Left ventricle myocardium superior (tissue), 1 donor: ENCODE data around the gene TMEM158. TPM values are rescaled to one million over a fixed set of nuclear protein-coding genes. Genes with fewer than 3 reads are reported as not detected.

Experiments used
- ATAC-seq: fragments of 200-7000 bp; cut with Tn5 transposase; one replicate; pipeline ENCODE4 v1.9.1; 2020; ENCODE audit warnings: mild to moderate bottlenecking, moderate library complexity
- DNase-seq: peaks from one replicate; pipeline ENCODE4 v3.0.0-alpha.2; 2020
- intact Hi-C: fragments of 100-400 bp; cut with micrococcal nuclease; formaldehyde crosslinking; loops from one replicate; pipeline ENCODE4 v1.11.0; 2022
- total RNA-seq: library from RNA; stranded (reverse); fragmentation: NEBNext Ultra II Directional; extraction: Animal tissue kit (Norgen Biotek cat#: 25700); gene quantifications from one replicate; pipeline ENCODE4 v1.2.1, GENCODE V29; 2021
- donor health status: DM: no; HTN: yes; CAD: no; lungs with severe emphysema.

The TMEM158 gene
- total RNA-seq, 1 donor from 2014 or later, result 0.82 TPM

- no peak for DNase-seq
- no peak for ATAC-seq
- intact Hi-C loops, result no loop called here
These were observed 10.9 kb upstream of the TMEM158 start for GRCh38 chr3:45236964-45237363.

GRCh38 chr3:45235409-45235808 lies 9.3 kb upstream of the TMEM158 start:
- ATAC-seq (no peak), DNase-seq (no peak)
- intact Hi-C loops, result no loop called here

- intact Hi-C loops, result no loop called here
- DNase-seq, result no peak
- no peak for ATAC-seq
These were observed 8.2 kb upstream of the TMEM158 start for GRCh38 chr3:45234250-45234649.

- DNase-seq (no peak), ATAC-seq (no peak)
- intact Hi-C loops, result no loop called here
These were observed 6.4 kb upstream of the TMEM158 start for GRCh38 chr3:45232521-45232920.

- intact Hi-C loops, result no loop called here
- no peak for DNase-seq
- ATAC-seq, result no peak
These were observed 1.9 kb upstream of the TMEM158 start for GRCh38 chr3:45227946-45228345.

DNA sequence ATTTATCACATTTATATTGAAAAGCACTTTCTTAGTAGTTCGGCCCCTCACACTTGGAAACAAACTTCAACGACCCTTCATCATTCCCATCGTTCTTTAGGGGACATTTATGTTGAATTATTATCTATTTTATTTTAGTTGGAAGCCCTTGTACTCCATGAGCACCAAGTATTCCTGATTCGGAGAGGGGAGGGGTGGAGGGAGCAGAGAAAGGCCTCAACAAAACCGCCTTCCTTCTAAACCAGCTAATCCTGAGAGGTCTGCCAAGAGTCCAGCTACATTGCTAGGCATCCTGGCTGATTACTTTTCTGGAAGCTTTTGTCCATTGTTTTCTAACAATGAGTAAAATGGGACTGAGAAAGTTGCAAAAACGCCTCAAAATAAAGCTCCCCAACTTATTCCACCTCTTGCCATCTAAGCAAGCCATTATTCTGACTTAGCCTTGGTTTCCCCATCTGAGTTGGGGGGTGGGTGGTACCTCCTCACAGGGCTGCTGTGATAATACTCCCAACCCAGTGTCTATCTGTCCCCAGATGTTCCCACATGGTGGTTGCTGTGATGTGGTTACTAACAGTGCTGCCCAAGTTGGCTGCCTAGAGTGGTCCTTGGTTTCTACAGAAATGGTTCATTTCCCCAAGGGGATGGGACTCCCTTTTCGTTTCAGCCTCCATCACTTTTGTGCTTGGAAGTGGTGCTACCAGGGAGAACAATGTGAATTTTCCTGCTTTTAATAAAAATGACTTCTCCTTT lies 1.2 kb upstream of the TMEM158 start:
- intact Hi-C loops, result no loop called here
- ATAC-seq, result no peak
- DNase-seq, result no peak

DNA sequence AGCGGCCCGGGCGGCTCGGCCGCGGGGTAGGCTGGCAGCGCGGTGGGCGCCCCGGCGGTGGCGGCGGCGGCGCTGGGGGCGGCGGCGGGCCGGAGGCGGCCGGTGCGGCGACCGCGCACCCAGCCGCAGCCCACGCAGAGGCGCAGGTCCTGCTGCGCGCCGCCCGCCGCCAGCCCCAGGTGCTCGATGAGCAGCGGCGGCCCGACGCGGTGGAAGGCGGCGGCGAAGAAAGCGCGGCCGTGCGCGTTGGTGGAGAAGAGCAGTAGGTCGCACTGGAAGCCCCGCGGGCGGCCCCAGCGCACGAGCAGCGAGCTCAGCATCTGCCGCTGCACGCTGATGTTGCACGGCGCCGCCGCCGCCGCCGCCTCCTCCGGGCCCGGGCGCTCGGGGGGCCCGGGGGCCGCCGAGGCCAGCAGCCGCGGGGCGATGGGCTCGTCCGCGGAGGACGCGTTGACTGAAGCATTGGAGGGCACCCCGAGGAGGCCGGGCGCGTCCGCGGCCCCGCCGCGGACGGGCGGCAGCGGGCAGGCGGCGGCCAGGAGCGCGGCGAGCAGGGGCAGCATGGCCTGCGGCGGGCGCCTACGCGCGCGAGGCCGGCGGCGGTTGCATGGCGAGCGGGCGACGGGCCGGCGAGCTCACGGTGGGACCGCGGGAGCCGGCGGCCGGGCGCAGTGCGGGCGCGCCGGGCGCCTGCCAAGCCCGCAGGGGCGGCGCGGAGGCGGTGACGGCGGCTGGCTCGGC lies 452 bp downstream of the TMEM158 start:
- ATAC-seq (no peak), DNase-seq (peak; percentile 54)
- intact Hi-C loops, result no loop called here

DNA sequence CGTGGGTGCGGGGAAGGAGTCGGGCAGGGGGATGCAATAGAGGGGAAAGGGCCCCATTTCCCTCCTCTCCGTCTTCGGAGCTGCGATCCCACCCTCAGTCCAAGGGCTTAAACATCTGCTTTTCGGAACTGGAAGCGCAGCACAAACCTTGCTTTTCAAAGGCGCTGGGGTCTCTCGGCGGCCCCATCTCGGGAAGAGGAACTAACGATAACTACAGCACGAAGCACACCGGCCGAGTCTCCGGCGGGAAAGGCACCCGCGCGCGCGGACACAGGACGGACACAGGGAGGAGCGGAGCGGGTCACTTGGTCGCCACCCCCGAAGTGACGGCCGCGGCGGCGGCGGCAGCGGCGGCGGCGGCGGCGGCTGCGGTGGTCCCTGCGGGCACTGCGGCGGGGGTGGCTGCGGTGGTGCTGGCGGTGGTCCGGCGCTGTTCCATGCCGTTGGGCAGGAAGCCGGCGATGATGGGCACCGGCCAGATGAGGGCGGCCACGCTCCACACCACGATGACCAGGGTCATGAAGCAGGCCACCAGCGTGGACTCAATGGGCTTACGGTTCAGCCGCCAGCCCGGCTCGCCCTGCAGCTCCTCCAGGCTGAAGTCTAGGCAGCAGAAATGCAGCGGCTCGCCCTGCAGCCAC lies 1.1 kb downstream of the TMEM158 start:
- intact Hi-C loops, result no loop called here
- DNase-seq, result peak; percentile 82
- peak; percentile 73 for ATAC-seq

DNA sequence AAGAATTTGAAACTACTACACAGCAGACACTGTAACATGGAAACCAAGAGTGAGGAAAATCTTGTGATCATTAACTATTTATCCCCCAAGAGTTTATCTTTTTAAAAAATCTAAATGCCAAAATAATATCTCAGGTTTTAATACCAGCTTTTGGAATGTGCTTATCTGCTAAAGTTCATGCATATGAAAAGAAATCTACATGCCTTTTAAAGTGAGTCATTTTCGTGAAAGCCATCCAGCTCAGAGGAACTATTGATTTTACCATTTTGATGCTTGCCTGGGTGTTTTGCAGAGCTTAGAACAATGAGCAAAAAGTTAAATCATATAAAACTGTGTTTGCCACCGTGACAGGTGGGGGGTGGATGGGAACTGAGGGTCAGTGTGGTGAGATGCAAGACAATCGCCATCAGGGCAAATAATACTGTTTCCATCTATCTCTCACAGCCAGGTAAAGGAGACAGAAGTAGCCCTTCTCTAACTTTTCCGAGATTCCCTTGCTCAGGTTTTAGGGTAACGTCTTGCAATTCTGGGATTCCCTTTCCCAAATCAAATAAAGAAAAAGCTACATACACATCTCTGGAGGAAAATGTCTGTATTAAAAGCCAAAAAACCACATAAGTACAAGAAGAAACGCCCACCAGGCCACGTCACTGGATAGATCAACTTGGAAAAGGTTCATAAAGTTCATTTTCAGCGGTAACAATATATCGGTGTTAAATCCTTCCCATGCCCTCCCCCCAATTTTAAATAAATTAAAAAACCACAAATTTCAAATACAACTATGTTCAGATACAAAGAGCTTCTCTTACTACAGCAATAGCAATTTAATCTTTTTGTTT lies 2.0 kb downstream of the TMEM158 start:
- intact Hi-C loops, result no loop called here
- ATAC-seq (no peak), DNase-seq (no peak)

- DNase-seq (no peak), ATAC-seq (no peak)
- intact Hi-C loops, result no loop called here
These were observed 6.4 kb downstream of the TMEM158 start for GRCh38 chr3:45219694-45220093.

GRCh38 chr3:45218578-45219390 lies 7.3 kb downstream of the TMEM158 start:
- no peak for ATAC-seq
- intact Hi-C loops, result no loop called here
- DNase-seq, result no peak

DNA sequence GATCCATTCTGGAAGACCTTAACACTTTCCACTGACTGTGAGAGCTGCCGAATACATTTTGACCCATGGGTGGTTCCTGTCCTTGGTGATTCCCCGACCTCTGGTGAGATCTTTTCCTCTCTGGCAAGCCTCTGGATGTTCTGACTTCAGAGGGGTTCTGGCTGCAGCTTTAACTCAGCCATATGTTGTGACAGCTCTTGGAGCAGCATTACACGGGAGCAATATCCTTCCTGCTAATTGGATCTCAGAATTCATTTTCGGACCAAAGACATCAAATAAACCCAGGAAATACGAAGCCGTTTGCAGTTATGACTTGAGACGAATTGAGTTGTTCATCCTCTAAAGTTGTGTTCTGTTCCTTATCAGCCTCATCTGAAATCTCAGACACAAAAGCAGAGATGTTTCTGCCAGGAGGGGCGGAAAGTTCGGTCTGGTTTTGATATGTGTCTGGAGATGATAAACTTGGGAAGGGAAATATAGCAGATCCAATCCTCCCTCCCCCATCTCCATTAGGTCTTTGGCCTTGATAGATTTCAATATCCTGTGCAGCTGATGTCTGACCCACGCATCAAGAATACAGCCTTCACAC lies 10.0 kb downstream of the TMEM158 start:
- intact Hi-C loops, result no loop called here
- ATAC-seq (no peak), DNase-seq (no peak)

- ATAC-seq (no peak), DNase-seq (no peak)
- intact Hi-C loops, result no loop called here
These were observed 10.6 kb downstream of the TMEM158 start for GRCh38 chr3:45215466-45215865.

- ATAC-seq (no peak), DNase-seq (no peak)
- intact Hi-C loops, result loop anchor here (5.0 kb wide), 1 partner anchor 172 kb away; no protein-coding TSS in a partner anchor
These were observed 11.9 kb downstream of the TMEM158 start for GRCh38 chr3:45214061-45214680.

DNA sequence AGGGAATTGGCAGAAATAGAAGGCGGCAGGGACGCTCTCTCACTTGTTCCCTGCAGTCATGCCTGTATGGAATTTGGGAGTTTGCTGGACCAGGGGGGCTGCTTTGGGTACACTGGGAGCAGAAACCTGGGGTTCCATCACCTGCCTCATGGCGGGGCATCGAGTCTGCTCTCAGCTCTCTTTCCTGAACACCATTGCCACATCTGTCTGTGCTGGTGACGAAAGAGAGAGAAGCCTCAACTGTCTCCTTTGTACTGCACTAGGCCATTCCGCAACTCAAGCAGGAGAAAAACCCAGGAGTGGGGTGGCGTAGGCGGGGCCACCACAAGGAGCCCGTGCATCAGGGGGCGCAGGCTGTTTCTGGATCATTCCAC lies 14.0 kb downstream of the TMEM158 start:
- intact Hi-C loops, result loop anchor here (5.0 kb wide), 1 partner anchor 170 kb away; no protein-coding TSS in a partner anchor
- ATAC-seq, result no peak

DNA sequence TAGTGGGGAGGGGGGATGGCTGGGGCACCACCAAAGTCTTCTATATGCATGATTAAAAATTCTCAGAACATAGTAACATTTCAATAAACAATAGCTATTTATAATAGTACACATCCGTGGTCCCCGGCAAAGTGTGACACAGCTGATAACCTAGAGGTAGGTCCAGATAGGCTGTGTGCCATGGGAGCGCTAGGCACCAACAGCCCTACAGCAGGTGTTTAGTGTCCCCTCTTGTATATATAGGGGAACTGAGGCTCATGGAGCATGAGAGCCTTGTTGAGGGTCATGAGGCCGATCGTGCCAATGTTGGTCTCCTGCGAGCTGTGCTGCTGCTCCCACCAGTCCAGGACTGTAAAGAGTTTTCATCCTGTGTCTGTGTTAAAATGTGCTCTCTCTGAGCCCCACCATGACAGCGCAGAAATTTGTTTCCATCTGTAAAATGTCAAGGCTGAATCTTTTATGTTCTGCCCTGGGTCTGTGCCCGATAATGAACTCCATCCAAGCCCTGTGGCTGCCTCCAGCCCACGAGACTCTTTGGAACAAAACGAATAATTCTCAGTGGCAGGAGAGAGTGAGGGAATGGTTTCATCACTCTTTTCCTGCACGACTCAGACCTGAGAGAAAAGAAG lies 14.5 kb downstream of the TMEM158 start:
- DNase-seq (no peak), ATAC-seq (no peak)
- intact Hi-C loops, result loop anchor here (5.0 kb wide), 1 partner anchor 169 kb away; no protein-coding TSS in a partner anchor

More for the DNA sequence above, 14.0 kb downstream of the TMEM158 start:
- DNase-seq, result no peak
